Activated naive CD8-positive, alpha-beta T cell treated with anti-CD3 and anti-CD28 coated beads, Interleukin-2, amount 50 U/mL, for 16 hours (primary cell): ENCODE measurements around the gene BMF.

Experiments
- DNase-seq: peaks from one replicate; pipeline ENCODE4 v3.0.0-alpha.2; 2020; ENCODE audit warnings: low read depth, low spot score

BMF gene

DNA sequence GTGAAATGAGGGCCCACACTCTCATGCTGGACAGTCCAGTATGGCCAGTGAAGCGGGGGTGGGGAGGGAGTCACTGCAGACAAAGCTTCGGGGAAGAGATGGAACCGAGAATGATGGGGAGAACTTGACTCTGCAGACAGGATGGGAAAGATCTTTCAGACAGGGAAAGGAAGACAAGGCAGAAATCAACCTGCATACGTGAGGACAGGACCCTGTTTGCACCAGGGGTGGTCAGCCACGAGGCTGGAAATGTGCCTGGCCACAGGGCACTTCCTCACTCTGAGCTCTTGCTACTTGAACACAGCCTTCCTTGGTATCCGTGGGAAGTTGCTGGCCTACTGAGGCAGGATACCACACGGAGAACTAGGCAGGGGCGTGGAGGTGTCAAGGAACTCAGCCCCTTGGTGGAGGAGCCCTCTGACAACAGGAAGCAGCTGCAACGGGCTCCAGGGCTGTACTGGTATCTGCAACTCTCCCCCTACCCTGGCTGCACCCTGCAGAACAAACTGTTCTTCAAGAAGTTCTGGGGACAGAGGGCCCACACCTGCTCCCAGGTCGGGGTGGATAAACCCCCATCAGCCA is 60.4 kb downstream of the BMF start:
- no peak for DNase-seq

DNA sequence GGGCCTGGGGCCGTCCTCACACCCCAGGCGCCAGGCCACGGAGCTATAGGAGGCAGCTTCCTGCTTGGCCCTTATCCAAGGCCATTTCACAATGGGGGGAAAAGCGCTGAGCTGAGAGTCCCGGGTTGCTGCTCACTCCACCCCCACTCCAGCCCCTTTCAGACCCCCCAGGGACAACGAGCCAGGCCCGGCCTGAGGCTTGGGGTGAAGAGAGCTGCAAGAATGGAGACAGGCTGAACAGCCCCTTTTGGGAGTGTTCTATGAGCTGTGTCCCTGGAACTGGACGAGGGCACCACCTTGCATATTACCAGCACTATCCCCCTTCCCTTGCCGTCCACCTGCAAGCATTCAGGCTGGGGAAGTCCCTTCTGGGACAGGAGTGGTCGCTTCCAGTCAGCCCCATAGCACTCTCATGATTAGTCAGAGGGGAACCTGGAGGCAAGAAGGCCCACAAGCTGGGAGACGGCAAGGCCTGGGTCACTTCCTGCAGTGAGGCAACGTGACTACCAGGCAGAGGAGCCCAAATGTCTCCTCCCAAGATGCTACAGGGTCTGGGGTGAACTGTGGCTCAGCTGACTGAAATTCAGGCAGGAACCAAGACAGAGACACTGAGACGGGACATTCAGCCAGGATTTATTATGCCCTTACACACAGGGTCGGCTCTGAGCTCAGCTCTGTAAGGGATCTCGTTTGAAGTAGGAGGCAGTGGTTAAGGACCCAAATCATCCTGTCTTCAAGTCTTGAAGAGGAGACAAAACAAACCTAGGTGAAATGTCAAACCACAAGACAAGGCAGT is 61.1 kb downstream of the BMF start:
- DNase-seq: no peak

DNA sequence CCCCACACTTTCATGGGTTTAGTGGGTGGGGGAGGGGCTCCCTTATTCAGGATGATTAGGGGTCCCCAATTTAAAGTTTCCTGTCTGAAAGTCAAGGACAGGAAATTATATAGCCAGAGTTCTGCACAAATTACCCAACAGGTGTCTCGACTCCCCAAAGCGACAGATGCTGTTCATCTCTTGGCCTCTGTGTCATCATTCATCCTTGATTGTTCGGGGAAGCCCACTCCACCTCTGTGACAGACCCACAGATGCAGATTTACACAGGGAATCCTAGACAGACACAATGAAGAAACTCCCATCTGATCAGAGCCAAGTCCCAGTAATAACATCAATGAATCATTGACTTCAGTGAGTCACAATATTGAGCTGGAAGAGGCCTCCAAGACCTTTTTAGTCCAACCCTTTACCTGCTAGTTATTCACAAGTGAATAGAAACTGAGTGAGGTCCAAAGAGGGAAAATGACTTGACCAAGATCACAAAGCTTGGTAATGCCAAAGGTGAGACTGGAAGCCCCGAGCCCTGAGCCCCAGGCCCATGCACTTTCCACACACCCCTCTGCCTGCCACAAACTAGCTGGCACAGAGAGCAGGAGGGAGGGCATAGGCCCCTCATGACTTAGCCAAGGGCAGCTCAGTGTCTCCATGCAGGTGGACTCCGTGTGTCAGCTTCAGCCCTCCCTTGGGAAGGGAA is 61.8 kb downstream of the BMF start:
- DNase-seq: no peak

DNA sequence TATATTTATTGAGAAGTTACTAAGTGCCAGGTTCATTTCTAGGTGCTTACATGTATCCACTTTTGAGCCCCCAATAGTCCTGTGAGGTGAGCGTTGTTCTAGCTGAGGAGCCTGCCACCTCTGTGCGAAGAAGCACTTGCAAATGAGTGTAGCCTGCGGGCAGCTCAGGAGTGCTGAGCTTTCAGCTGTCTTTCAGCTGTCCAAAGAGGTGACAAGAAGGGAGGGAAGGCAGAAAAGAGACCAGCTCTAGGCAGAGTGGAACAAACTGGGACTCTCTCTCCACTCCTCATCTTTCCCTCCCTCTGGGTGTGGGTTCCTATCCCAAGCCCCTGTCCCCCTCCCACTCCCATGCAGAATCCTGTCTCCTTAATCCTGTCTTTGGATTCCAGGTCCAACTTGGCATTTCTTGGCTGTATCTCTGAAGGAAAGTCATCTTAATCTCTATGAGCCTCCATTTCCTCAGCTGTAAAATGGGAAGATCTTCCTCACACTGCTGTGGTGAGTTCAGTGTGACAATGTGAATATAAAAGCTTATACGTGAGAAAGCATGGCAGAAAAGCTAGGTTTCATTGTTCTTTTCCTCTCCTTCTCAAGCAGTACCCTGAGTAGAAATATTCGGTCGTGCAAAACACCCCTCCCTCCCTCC is 63.0 kb downstream of the BMF start:
- no peak for DNase-seq

DNA sequence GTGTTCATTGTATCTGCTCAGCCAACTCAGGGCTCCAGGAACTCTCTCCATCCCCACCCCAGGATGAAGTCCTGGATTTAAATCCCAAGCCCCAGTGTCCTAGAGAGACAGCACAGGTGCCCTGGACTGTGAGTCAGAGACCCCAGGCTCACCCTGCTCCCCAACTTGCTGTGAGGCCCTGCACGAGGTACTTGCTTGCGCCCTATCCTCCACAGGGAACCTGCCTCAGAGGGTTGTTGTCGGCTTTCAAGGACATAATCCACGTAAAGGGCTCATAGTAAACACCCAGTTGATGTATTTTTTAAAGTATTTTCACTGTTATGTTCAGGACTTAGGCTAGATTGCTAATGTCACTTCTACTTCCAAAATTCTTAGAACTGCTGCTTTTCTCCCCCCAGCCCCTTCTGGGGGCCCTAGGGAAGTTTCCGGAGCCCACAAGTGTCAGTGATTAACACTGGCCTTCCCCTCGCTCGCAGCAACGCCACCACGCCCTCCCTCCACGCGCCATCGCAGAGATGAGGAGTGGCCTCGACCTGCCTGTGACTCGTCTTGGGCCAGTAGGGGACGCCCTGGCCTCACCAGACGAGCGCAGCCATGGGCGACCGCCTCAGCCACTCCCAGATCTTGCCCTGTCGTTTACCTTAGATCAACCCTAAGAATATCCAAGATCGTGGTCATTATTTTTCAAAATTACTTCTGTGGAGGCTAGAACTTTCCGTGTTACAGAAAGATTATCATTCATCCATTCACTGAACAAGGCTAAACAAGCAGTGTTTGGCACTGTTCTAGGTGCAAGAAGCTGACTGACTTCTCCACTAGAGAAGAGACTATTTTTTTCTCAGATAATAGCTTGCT is 63.7 kb downstream of the BMF start:
- peak; percentile 77 for DNase-seq

DNA sequence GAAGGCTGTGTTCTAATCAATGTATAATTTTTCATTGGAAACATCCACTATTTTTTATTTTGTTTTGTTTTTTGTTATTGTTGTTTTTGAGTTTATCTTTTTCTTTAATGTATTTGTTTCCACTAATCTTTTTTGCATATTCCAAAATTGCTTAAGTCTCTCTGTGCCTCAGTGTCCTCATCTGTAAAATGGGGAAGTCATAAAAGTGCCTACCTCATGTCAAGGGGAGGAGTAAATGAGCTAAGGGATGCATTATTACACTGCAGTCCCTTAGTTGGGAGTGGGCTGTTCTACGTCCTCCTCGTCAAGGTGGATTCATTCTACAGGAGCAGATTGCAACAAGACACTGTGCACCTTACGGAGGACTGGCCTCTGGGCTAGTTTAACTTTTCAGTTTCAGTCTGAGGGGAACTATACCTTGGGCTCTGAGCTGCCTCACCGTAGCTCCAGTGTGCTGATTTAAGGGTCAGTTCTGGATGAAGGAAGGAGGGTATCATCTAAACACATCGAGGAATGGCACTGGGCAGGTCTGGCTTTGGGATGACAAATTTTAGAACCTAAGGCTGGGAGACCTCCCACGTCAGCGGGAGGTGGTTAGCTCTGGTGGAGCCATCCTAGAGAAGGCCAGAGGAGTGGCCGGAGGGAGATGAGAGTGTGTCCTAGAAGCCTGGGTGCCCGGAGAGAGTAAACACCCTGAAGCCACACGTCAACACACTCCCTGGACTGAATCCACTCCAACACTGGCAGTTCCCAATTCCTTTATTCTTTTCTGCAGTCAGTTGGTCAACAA is 64.6 kb downstream of the BMF start:
- DNase-seq: no peak

DNA sequence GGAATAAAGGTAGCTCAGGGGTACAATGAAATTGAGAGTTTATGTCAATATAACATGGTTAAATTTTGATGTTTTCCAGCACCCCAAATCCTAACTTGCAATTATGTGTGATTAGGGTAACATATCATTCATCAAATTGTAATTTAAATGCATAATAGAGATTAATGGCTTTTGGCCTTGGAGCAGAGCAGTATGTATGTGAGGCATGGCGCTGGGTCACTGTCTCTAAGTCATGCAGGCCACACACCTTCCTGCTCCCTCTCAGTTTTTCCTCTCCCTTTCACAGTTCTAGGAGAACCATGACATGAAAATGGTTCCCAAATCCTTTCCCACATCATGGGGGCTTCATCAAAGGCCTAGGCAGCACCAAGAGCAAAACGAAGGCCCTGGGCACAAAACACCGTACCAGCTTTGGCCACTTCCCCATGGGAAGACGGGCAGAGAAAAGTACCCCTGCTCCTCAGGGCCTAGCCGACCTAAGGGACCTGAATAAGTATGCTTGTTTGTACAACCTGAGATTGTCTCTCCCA is 65.8 kb downstream of the BMF start:
- no peak for DNase-seq

DNA sequence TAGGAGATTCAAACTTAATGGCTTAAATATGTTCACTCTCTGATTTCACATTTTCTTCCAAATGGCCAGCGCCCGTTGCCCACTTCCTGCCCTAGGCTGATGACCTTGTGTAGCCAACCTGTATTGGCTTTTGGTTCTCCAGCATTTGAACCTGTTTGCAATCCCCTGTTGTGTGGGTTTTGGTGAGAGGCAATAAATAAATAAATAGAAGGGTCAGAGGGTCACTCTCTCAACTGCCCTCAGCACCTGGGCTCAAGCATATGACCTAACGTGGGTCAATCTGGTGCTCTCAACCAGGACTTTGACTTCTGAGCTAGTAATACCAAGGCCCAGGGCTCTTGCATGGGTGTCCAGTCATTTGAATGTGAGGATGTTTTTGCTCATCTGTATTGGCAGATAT is 67.9 kb downstream of the BMF start:
- no peak for DNase-seq

DNA sequence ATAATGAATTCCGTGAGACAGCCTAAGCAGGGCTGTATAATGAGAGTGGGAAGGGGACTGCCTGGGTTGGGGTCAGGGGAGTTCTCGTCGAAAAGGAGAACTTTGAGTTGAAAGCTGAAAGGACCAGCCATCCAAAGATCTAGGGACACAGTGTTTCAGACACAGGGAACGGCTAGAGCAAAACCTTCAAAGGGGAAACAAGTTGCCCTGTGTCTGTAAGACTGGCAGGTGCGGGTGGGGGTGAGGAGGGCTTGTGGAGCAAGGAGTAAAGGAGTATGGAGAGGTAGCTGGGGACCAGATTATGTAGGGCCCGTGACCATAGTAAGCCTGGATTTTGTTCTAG is 68.4 kb downstream of the BMF start:
- no peak for DNase-seq

DNA sequence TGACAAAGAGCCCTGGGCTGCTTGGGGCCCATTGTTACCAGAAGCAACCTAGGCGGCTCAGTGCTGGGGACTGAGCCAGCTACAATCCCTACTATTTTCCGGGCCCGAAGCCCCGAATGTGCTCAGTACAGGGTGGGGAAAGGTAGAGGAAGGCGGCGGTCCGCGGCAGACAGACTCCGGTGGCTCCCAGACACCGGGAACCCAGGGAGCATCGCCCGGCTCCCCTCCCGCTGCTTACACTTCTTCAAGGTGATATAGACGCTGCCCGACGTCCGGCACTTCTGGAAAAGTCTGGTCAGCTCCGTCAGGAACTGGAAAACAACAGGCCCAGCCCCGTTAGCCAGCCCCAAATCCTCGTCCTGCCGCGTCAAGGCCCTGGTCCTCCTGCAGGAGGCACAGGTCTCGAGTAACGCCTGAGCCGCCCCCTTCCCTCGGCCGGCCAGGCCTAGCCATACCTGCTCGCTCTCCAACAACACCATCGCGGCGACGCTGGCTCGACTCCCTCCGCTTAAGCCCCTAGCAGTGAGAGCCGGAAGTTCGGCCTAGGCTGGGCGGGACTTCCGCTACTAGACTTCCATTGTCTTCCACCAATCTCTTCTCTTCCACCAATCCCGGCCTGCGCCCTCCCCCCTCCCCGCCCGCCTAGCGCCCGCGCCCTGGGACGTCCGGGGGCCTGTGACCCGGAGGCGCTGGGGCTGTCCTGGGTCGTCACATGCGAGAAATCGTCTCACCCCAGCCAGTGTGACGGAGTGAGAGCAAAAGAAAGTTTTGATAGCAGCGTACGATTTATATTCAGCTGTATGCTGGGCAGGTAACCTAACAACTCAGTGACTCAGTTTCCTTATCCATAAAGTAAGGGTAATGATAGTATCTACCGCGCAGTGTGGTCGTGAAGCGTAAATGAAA is 69.8 kb downstream of the BMF start, which contains the start of gene SRP14:
TSS of gene SRP14 (minus strand) at position 544 of the 906 bp plus-strand sequence. CDS start at position 479, 65 bp downstream.
- peak; percentile 91 for DNase-seq

DNA sequence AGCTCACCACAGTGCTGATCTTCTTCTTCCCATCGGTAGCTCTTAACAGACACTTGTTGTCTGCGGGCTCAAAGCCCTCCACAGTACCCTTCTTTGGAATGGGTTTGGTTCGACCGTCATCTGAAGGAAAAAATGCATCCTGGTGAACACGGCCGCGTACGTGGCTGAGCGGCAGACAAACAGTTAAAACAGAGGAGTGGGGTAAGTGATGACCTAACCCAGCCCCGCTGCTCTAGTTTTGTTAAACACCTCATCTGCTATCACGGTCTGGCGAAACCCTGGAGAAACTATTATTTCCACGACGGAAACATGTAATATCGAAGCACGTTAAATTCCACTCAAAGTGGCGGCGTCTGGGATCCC is 70.4 kb downstream of the BMF start:
- DNase-seq: no peak
